ACC112 (cell line): ENCODE results near the gene ULK4.
"Not testable (repeated sequence)": the region's sequence is repeated elsewhere in the genome, so short reads cannot be mapped to it uniquely, and the experiment has no call there.

Experiments
- H2AFZ ChIP-seq: fragments of 200-600 bp; sonication (generic); one replicate; pipeline ENCODE4 v1.6.0; 2017; ENCODE audit warnings: antibody characterized with exemption, low read length; ENCODE audit not compliant: unreplicated experiment
- H3K27ac ChIP-seq: fragments of 200-600 bp; sonication (generic); 2 replicates; pipeline ENCODE4 v1.5.1; 2014; ENCODE audit warnings: low read depth, mild to moderate bottlenecking, antibody characterized with exemption, low read length, moderate library complexity
- H3K27me3 ChIP-seq: fragments of 200-600 bp; sonication (generic); 2 replicates; pipeline ENCODE4 v1.6.1; 2014; ENCODE audit warnings: mild to moderate bottlenecking, antibody characterized with exemption, low read length, moderate library complexity, mixed read lengths; ENCODE audit not compliant: insufficient read depth
- H3K36me3 ChIP-seq: fragments of 200-600 bp; sonication (generic); 2 replicates; pipeline ENCODE4 v1.6.1; 2016; ENCODE audit warnings: mild to moderate bottlenecking, antibody characterized with exemption, low read length, moderate library complexity, mixed read lengths; ENCODE audit not compliant: insufficient read depth
- H3K4me1 ChIP-seq: fragments of 200-600 bp; sonication (generic); one replicate; pipeline ENCODE4 v1.6.1; 2016; ENCODE audit warnings: low read length, mixed read lengths; ENCODE audit not compliant: insufficient read depth, unreplicated experiment, control insufficient read depth
- H3K4me3 ChIP-seq: fragments of 200-600 bp; sonication (generic); 2 replicates; pipeline ENCODE4 v1.5.1; 2014; ENCODE audit warnings: mild to moderate bottlenecking, low read depth, low read length
- H3K79me2 ChIP-seq: fragments of 200-600 bp; sonication (generic); one replicate; pipeline ENCODE4 v1.6.0; 2016; ENCODE audit warnings: low read length; ENCODE audit not compliant: control insufficient read depth, unreplicated experiment, insufficient read depth

Gene ULK4

GRCh38 chr3:41872157-41872556, 89.7 kb downstream of the ULK4 start:
- Histone ChIP-seq H3K27ac (no peak overlapping the region), H2AFZ (no peak overlapping the region), H3K36me3 (no peaks in the 10 kb centered on the region), H3K4me1 (no peaks in the 10 kb centered on the region), H3K4me3 (no peak overlapping the region), H3K79me2 (no peaks in the 10 kb centered on the region), H3K27me3 (no peaks in the 10 kb centered on the region)

GRCh38 chr3:41867533-41867932, 94.4 kb downstream of the ULK4 start:
- H3K79me2 ChIP-seq = no peaks in the 10 kb centered on the region
- no peaks in the 10 kb centered on the region for H3K27me3 ChIP-seq
- H3K4me1 ChIP-seq = no peaks in the 10 kb centered on the region
- H3K27ac ChIP-seq = no peak overlapping the region
- no peak overlapping the region for H2AFZ ChIP-seq
- no peaks in the 10 kb centered on the region for H3K36me3 ChIP-seq
- no peak overlapping the region for H3K4me3 ChIP-seq

GRCh38 chr3:41866298-41866697, 95.6 kb downstream of the ULK4 start:
- Histone ChIP-seq H3K27me3 (no peaks in the 10 kb centered on the region), H3K79me2 (no peaks in the 10 kb centered on the region), H3K27ac (no peak overlapping the region), H3K36me3 (no peaks in the 10 kb centered on the region), H2AFZ (no peak overlapping the region), H3K4me1 (no peaks in the 10 kb centered on the region), H3K4me3 (no peak overlapping the region)

- Histone ChIP-seq H3K36me3 (no peaks in the 10 kb centered on the region), H3K27me3 (no peaks in the 10 kb centered on the region), H3K27ac (no peak overlapping the region), H3K79me2 (no peaks in the 10 kb centered on the region), H3K4me3 (no peak overlapping the region), H2AFZ (no peak overlapping the region), H3K4me1 (no peaks in the 10 kb centered on the region)
Measured at GRCh38 chr3:41863024-41863423, 98.9 kb downstream of the ULK4 start.

- not testable (repeated sequence) for H3K4me3 ChIP-seq, H3K27me3 ChIP-seq, H3K36me3 ChIP-seq, H2AFZ ChIP-seq, H3K27ac ChIP-seq, H3K4me1 ChIP-seq, H3K79me2 ChIP-seq
Measured at GRCh38 chr3:41860489-41860888, 101.4 kb downstream of the ULK4 start.

- Histone ChIP-seq H3K27ac (no peak overlapping the region), H3K27me3 (no peaks in the 10 kb centered on the region), H3K4me3 (no peak overlapping the region), H3K4me1 (no peaks in the 10 kb centered on the region), H3K36me3 (no peaks in the 10 kb centered on the region), H2AFZ (no peak overlapping the region), H3K79me2 (no peaks in the 10 kb centered on the region)
Measured at GRCh38 chr3:41854956-41855355, 106.9 kb downstream of the ULK4 start.

- no peaks in the 10 kb centered on the region for H3K36me3 ChIP-seq
- no peak overlapping the region for H3K4me3 ChIP-seq
- H3K4me1 ChIP-seq = no peaks in the 10 kb centered on the region
- no peak overlapping the region for H3K27ac ChIP-seq
- H3K79me2 ChIP-seq = no peaks in the 10 kb centered on the region
- no peak overlapping the region for H2AFZ ChIP-seq
- no peaks in the 10 kb centered on the region for H3K27me3 ChIP-seq
Measured at GRCh38 chr3:41853540-41854196, 108.2 kb downstream of the ULK4 start.

- H3K36me3 ChIP-seq = no peaks in the 10 kb centered on the region
- H3K4me1 ChIP-seq = no peaks in the 10 kb centered on the region
- H2AFZ ChIP-seq = no peak overlapping the region
- no peak overlapping the region for H3K27ac ChIP-seq
- H3K27me3 ChIP-seq = no peaks in the 10 kb centered on the region
- H3K4me3 ChIP-seq = no peak overlapping the region
- no peaks in the 10 kb centered on the region for H3K79me2 ChIP-seq
Measured at GRCh38 chr3:41848753-41849574, 112.9 kb downstream of the ULK4 start.

GRCh38 chr3:41847679-41848078, 114.2 kb downstream of the ULK4 start:
- Histone ChIP-seq H3K27me3 (no peaks in the 10 kb centered on the region), H3K4me3 (no peak overlapping the region), H3K36me3 (no peaks in the 10 kb centered on the region), H3K4me1 (no peaks in the 10 kb centered on the region), H3K27ac (no peak overlapping the region), H3K79me2 (no peaks in the 10 kb centered on the region), H2AFZ (no peak overlapping the region)

GRCh38 chr3:41846850-41847249, 115.1 kb downstream of the ULK4 start:
- H3K27ac ChIP-seq = no peak overlapping the region
- H3K27me3 ChIP-seq = no peaks in the 10 kb centered on the region
- no peaks in the 10 kb centered on the region for H3K4me1 ChIP-seq

GRCh38 chr3:41845826-41846225, 116.1 kb downstream of the ULK4 start:
- Histone ChIP-seq H3K27me3 (no peaks in the 10 kb centered on the region), H3K79me2 (no peaks in the 10 kb centered on the region), H3K36me3 (no peaks in the 10 kb centered on the region), H3K27ac (no peak overlapping the region), H3K4me1 (no peaks in the 10 kb centered on the region), H3K4me3 (no peak overlapping the region), H2AFZ (no peak overlapping the region)

More at GRCh38 chr3:41846850-41847249, 115.1 kb downstream of the ULK4 start:
- Histone ChIP-seq H2AFZ (no peak overlapping the region), H3K36me3 (no peaks in the 10 kb centered on the region), H3K79me2 (no peaks in the 10 kb centered on the region), H3K4me3 (no peak overlapping the region)
